MCF 10A (cell line): ENCODE measurements around the gene TMEM214. TPM values are rescaled to one million over a fixed set of nuclear protein-coding genes. Genes with fewer than 3 reads are reported as not detected.

Experiments
- BruUV-seq: library from RNA; stranded (reverse); fragments of 400-500 nt; replicated peaks from 2 replicates; lab custom pipeline; 2021; lab: Mats Ljungman, UMichigan
- CTCF ChIA-PET: fragments of 300-600 bp; sonication (Branson Sonifier 250); formaldehyde crosslinking; extraction: SDS; loops from one replicate; lab custom pipeline; 2021; ENCODE audit warnings: antibody characterized with exemption, inconsistent platforms; lab: Yijun Ruan, JAX
- POLR2A ChIA-PET: fragments of 300-600, 350-650 bp; sonication (Branson Sonifier 250); formaldehyde crosslinking; extraction: SDS; loops from one replicate; lab custom pipeline; 2020; ENCODE audit warnings: antibody characterized with exemption, inconsistent platforms; lab: Yijun Ruan, JAX
- DNase-seq: peaks from one replicate; pipeline ENCODE4 v3.0.0-alpha.2; 2018; ENCODE audit not compliant: unreplicated experiment
- H3K27ac Mint-ChIP-seq: one replicate; pipeline ENCODE4 v1.8.0; 2022; ENCODE audit warnings: mild to moderate bottlenecking, low read depth, mixed read lengths; ENCODE audit not compliant: unreplicated experiment
- H3K27me3 Mint-ChIP-seq: one replicate; pipeline ENCODE4 v1.8.0; 2022; ENCODE audit warnings: mixed read lengths; ENCODE audit not compliant: insufficient read depth, unreplicated experiment
- H3K36me3 Mint-ChIP-seq: one replicate; pipeline ENCODE4 v1.8.0; 2022; ENCODE audit warnings: mild to moderate bottlenecking, moderate library complexity, mixed read lengths; ENCODE audit not compliant: insufficient read depth, unreplicated experiment
- H3K4me1 Mint-ChIP-seq: one replicate; pipeline ENCODE4 v1.8.0; 2022; ENCODE audit warnings: mixed read lengths; ENCODE audit not compliant: insufficient read depth, unreplicated experiment
- H3K4me3 Mint-ChIP-seq: one replicate; pipeline ENCODE4 v1.8.0; 2022; ENCODE audit warnings: mild to moderate bottlenecking, moderate library complexity, mixed read lengths; ENCODE audit not compliant: unreplicated experiment
- H3K9me3 Mint-ChIP-seq: one replicate; pipeline ENCODE4 v1.8.0; 2022; ENCODE audit warnings: mixed read lengths; ENCODE audit not compliant: unreplicated experiment
- intact Hi-C: fragments of 100-400 bp; cut with micrococcal nuclease; formaldehyde crosslinking; loops from 2 replicates; pipeline ENCODE4 v1.14.1; 2022
- total RNA-seq: library from RNA; stranded (reverse); gene quantifications from 2 replicates; pipeline ENCODE4 v1.2.3, GENCODE V29; 2022
- TF ChIP-seq, protein P1 (sequence below): fragments of 200-600 bp; IDR thresholded peaks from one replicate; pipeline ENCODE4 v1.8.0; 2022; ENCODE audit warnings: antibody characterized with exemption, mild to moderate bottlenecking; ENCODE audit not compliant: unreplicated experiment

TMEM214 gene
- total RNA-seq, 1 experiment from 2014 or later, result 118 TPM

DNA sequence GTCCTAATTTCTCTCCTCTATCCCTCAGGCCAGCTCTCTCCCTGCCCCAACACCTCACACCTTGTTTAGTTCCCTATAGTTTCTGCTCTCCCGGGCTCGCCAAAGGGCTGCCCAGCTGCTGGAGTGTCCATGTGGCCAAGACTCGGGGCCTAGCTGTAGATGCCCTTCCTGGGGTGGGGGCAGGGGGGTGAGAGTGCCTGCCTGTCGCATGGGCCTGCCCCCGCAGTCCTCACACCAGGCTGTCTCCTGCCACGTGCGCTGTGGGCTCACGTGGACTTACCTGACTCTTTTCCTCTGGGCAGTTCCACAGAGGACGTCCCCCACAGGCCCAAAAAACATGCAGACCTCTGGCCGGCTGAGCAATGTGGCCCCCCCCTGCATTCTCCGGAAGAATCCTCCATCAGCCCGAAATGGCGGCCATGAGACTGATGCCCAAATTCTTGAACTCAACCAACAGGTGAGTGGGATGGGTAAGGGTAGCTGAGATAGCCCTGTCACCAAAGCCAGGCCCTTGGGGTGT, 7.4 kb upstream of the TMEM214 start:
- ChIA-PET CTCF (interaction anchor here (0.8 to 2.4 kb wide), 4 partner anchors 8 to 335 kb away, joined by 4 to 10 read pairs (median 5); no protein-coding TSS in a partner anchor), POLR2A (no interaction called here)
- TF ChIP-seq, protein P1, sequence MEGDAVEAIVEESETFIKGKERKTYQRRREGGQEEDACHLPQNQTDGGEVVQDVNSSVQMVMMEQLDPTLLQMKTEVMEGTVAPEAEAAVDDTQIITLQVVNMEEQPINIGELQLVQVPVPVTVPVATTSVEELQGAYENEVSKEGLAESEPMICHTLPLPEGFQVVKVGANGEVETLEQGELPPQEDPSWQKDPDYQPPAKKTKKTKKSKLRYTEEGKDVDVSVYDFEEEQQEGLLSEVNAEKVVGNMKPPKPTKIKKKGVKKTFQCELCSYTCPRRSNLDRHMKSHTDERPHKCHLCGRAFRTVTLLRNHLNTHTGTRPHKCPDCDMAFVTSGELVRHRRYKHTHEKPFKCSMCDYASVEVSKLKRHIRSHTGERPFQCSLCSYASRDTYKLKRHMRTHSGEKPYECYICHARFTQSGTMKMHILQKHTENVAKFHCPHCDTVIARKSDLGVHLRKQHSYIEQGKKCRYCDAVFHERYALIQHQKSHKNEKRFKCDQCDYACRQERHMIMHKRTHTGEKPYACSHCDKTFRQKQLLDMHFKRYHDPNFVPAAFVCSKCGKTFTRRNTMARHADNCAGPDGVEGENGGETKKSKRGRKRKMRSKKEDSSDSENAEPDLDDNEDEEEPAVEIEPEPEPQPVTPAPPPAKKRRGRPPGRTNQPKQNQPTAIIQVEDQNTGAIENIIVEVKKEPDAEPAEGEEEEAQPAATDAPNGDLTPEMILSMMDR, result no peak
- Mint-ChIP-seq H3K4me1 (peaks cover 13% of the 10 kb centered on the region), H3K27me3 (no peaks in the 10 kb centered on the region), H3K27ac (no peak overlapping the region), H3K4me3 (no peak overlapping the region), H3K36me3 (peaks cover 27% of the 10 kb centered on the region), H3K9me3 (no peaks in the 10 kb centered on the region)
- intact Hi-C loops, result no loop called here
- no peak for DNase-seq
- BruUV-seq, result no TSS peak

DNA sequence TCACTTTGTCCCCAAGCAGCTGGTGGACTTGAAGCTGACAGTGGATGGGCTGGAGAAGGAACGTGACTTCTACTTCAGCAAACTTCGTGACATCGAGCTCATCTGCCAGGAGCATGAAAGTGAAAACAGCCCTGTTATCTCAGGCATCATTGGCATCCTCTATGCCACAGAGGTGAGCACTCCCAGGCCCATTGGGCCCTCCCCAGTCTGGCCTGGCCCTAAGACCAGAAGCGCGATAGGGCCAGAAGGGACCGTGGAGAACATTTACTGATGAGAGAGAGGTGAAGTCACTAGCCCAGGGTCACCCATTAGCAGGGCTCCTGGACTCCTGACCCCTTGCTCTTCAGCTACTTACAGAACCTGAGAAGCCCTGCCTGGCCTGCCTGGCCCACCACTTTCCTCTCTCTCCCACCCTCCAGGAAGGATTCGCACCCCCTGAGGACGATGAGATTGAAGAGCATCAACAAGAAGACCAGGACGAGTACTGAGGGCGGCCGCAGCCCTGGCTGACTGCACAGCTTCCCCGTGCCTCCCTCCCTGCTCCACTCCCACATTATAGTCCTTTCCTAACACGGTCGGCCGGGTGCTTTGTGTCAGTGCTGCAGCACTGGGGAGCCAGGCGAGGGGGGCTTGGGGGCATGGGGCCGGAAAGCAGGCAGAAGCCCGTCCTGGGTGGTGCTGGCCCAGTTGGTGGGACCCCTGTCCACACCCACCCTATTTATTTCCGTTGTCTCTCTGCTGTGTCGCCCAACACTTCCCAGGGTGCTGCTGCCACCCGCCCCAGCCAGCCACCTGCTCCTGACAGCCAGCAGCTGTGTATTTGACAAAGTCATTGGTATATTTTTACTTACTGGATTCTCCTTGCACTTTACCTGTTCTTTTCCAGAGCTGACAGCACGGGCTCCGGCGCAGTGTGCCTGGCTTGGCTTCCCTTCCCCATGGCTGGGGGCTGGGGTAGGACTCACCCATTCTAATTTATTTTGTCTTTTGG, 6.6 kb upstream of the TMEM214 start:
- ChIA-PET CTCF (interaction anchor here (0.8 to 2.4 kb wide), 4 partner anchors 9 to 336 kb away, joined by 5 to 10 read pairs (median 6); no protein-coding TSS in a partner anchor), POLR2A (no interaction called here)
- DNase-seq, result no peak
- TF ChIP-seq, protein P1, result no peak
- BruUV-seq, result TSS peak; percentile 46
- H3K9me3 Mint-ChIP-seq, result no peaks in the 10 kb centered on the region
- no peak overlapping the region for H3K4me3 Mint-ChIP-seq
- intact Hi-C loops, result no loop called here
- H3K4me1 Mint-ChIP-seq, result peaks cover 9% of the 10 kb centered on the region
- no peak overlapping the region for H3K27ac Mint-ChIP-seq
- no peaks in the 10 kb centered on the region for H3K27me3 Mint-ChIP-seq
- H3K36me3 Mint-ChIP-seq, result peaks cover 23% of the 10 kb centered on the region

DNA sequence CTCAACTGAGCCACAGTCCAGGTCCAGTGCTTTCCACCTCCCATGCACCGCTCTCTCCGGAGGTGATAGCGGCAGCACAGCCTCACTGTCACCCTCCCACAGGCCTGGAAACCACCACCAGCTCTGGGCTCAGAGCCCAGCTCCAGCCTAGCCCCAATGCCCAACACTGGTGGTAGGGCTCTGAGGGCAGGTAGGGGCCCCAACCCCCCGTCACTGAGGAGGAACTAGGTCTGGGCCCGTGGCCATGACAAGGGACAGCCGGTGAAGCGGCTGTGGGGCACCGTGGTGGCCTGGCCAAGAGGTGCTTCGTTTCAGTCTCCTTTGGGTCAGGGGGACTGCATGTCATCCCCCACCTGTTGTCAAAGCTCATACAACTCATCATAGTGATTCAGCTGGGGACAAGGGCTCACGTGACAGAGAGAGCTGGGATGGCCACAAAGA, 5.5 kb upstream of the TMEM214 start:
- Mint-ChIP-seq H3K9me3 (no peaks in the 10 kb centered on the region), H3K4me1 (peaks cover 4% of the 10 kb centered on the region), H3K36me3 (peaks cover 21% of the 10 kb centered on the region), H3K4me3 (no peak overlapping the region), H3K27ac (no peak overlapping the region), H3K27me3 (no peaks in the 10 kb centered on the region)
- BruUV-seq, result no TSS peak
- POLR2A ChIA-PET, result no interaction called here
- CTCF ChIA-PET, result interaction anchor here (1.2 to 2.4 kb wide), 2 partner anchors 27 to 65 kb away, joined by 8 to 10 read pairs; no protein-coding TSS in a partner anchor
- TF ChIP-seq, protein P1, result no peak
- intact Hi-C loops, result no loop called here
- DNase-seq, result no peak

DNA sequence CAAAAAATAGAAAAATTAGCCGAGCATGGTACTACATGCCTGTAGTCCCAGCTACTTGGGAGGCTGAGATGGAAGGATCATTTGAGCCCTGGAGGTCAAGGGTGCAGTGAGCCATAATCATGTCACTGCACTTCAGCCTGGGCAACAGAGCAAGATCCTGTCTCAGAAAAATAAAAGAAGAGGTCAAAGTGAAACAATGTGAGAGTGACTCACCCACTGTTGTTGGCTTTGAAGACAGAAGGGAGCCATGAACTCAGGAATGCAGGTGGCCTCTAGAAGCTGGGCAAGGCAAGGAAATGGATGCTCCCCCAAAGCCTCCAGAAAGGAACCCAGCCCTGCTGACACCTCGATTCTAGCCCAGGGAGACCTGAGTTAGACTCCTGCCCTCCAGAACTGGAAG, 3.7 kb upstream of the TMEM214 start:
- ChIA-PET CTCF (interaction anchor here (0.9 to 1.1 kb wide), 2 partner anchors 67 kb away, joined by 4 to 7 read pairs; no protein-coding TSS in a partner anchor), POLR2A (interaction anchor here (1.4 kb wide), 1 partner anchor 57 kb away, joined by 4 read pairs; no protein-coding TSS in a partner anchor)
- TF ChIP-seq, protein P1, result no peak
- intact Hi-C loops, result no loop called here
- Mint-ChIP-seq H3K27ac (no peak overlapping the region), H3K4me3 (no peak overlapping the region), H3K36me3 (peaks cover 21% of the 10 kb centered on the region), H3K4me1 (peaks cover 13% of the 10 kb centered on the region), H3K27me3 (no peaks in the 10 kb centered on the region), H3K9me3 (no peaks in the 10 kb centered on the region)
- no peak for DNase-seq
- BruUV-seq, result no TSS peak
